Testis (tissue), 2 donors: ENCODE data around the gene C5orf15.

Experiments
- CTCF ChIP-seq, 3 experiments: fragments of 450-650 bp in 2 of 3; fragments of 200-600 bp in 1 of 3; sonication (generic) in 1 of 3; IDR thresholded peaks; one replicate each; pipeline ENCODE4 v1.5.1; 2016 to 2019; ENCODE audit warnings: antibody characterized with exemption in 3 of 3, mild to moderate bottlenecking in 2 of 3, moderate library complexity in 1 of 3
- POLR2A ChIP-seq: fragments of 450-650 bp; IDR thresholded peaks from one replicate; pipeline ENCODE4 v1.6.1; 2017; ENCODE audit warnings: antibody characterized with exemption, mild to moderate bottlenecking, moderate library complexity

GRCh38 chr5:133931546-133931945 is 36.9 kb downstream of the C5orf15 start:
- no peak for TF ChIP-seq CTCF (IDR thresholded peaks at IDR 0.05)
- no peak for TF ChIP-seq POLR2A
